Smooth muscle cell (in vitro differentiated cells): ENCODE results near the gene FLG2. TPM values are rescaled to one million over a fixed set of nuclear protein-coding genes. Genes with fewer than 3 reads are reported as not detected.
"Not testable (repeated sequence)": the region's sequence is repeated elsewhere in the genome, so short reads cannot be mapped to it uniquely, and the experiment has no call there.

Experiments
- DNase-seq: peaks from one replicate; lab custom pipeline; 2025; ENCODE audit not compliant: unreplicated experiment; lab: John Stamatoyannopoulos, UW
- H2AFZ ChIP-seq: fragments of 200-600 bp; sonication (generic); 2 replicates; pipeline ENCODE4 v1.6.0; 2016; ENCODE audit warnings: antibody characterized with exemption, low read depth, mild to moderate bottlenecking
- H3F3A ChIP-seq: fragments of 200-600 bp; sonication (generic); 2 replicates; pipeline ENCODE4 v1.6.0; 2017; ENCODE audit warnings: antibody characterized with exemption, low read depth
- H3K27ac ChIP-seq: fragments of 200-600 bp; sonication (generic); 2 replicates; pipeline ENCODE4 v1.5.1; 2016; ENCODE audit warnings: low read depth, mild to moderate bottlenecking
- H3K27me3 ChIP-seq: fragments of 200-600 bp; sonication (generic); 2 replicates; pipeline ENCODE4 v1.6.1; 2016; ENCODE audit warnings: low read depth, mild to moderate bottlenecking
- H3K36me3 ChIP-seq: fragments of 200-600 bp; sonication (generic); 2 replicates; pipeline ENCODE4 v1.5.1; 2016; ENCODE audit warnings: low read depth
- H3K4me1 ChIP-seq: fragments of 200-600 bp; sonication (generic); 2 replicates; pipeline ENCODE4 v1.5.1; 2016; ENCODE audit warnings: low read depth
- H3K4me2 ChIP-seq: fragments of 200-600 bp; sonication (generic); 2 replicates; pipeline ENCODE4 v1.6.0; 2016; ENCODE audit warnings: mild to moderate bottlenecking
- H3K4me3 ChIP-seq: fragments of 200-600 bp; sonication (generic); 2 replicates; pipeline ENCODE4 v1.5.1; 2016; ENCODE audit warnings: mild to moderate bottlenecking
- H3K79me2 ChIP-seq: fragments of 200-600 bp; sonication (generic); 2 replicates; pipeline ENCODE4 v1.6.0; 2016; ENCODE audit warnings: low read depth, mild to moderate bottlenecking
- H3K9ac ChIP-seq: fragments of 200-600 bp; sonication (generic); 2 replicates; pipeline ENCODE4 v1.6.0; 2016; ENCODE audit warnings: low read depth
- H3K9me3 ChIP-seq: fragments of 200-600 bp; sonication (generic); replicated peaks from 2 replicates; pipeline ENCODE4 v1.5.1; 2016; ENCODE audit warnings: low read depth
- H4K20me1 ChIP-seq: fragments of 200-600 bp; sonication (generic); 2 replicates; pipeline ENCODE4 v1.6.0; 2016; ENCODE audit warnings: low read depth
- CTCF ChIP-seq: fragments of 200-600 bp; sonication (generic); IDR thresholded peaks from 2 replicates; pipeline ENCODE4 v1.5.1; 2017; ENCODE audit warnings: borderline replicate concordance, mild to moderate bottlenecking, antibody characterized with exemption; ENCODE audit not compliant: insufficient read depth, poor library complexity, severe bottlenecking
- WGBS: methylation state at CpG from one replicate; pipeline ENCODE4 v1.1.7; 2016; ENCODE audit warnings: low lambda C conversion rate; 5-methylcytosine and 5-hydroxymethylcytosine counted together
- polyA plus RNA-seq: library from polyadenylated mRNA; unstranded; fragments of >200 nt; fragmentation: Nextera tagmentation; extraction: Ambion mirVana; gene quantifications from 2 replicates; pipeline ENCODE4 v1.2.1, GENCODE V29; 2016
- total RNA-seq: library from RNA; depleted of rRNA; stranded (reverse); fragments of >200 nt; gene quantifications from 2 replicates; pipeline ENCODE4 v1.2.3, GENCODE V29; 2014

Gene FLG2
- total and polyA plus RNA-seq, 2 experiments from 2014 or later, result not detected

GRCh38 chr1:152309955-152310354 lies 49.9 kb downstream of the FLG2 start:
- H3F3A ChIP-seq, result no peaks in the 10 kb centered on the region
- H4K20me1 ChIP-seq, result no peaks in the 10 kb centered on the region
- no peak overlapping the region for H3K27ac ChIP-seq
- H2AFZ ChIP-seq, result no peak overlapping the region
- no peak for DNase-seq
- H3K4me2 ChIP-seq, result no peak overlapping the region
- no peak overlapping the region for H3K4me3 ChIP-seq
- H3K27me3 ChIP-seq, result no peaks in the 10 kb centered on the region
- no peaks in the 10 kb centered on the region for H3K36me3 ChIP-seq
- no peak for TF ChIP-seq CTCF
- 85% methylated on average over 9 of the region's 9 CpGs for WGBS
- H3K9me3 ChIP-seq, result no peaks in the 10 kb centered on the region
- no peaks in the 10 kb centered on the region for H3K79me2 ChIP-seq
- H3K9ac ChIP-seq, result no peak overlapping the region
- H3K4me1 ChIP-seq, result no peaks in the 10 kb centered on the region

GRCh38 chr1:152309320-152309901 lies 50.4 kb downstream of the FLG2 start:
- not testable (repeated sequence) for H3K4me2 ChIP-seq, H4K20me1 ChIP-seq, H3K36me3 ChIP-seq, DNase-seq, H3K4me3 ChIP-seq, H2AFZ ChIP-seq, H3K9me3 ChIP-seq, H3K27ac ChIP-seq, H3K79me2 ChIP-seq, H3K27me3 ChIP-seq, H3K9ac ChIP-seq, H3F3A ChIP-seq, H3K4me1 ChIP-seq
- WGBS, result 77% methylated on average over 17 of the region's 17 CpGs

GRCh38 chr1:152308758-152309157 lies 51.0 kb downstream of the FLG2 start:
- H3F3A ChIP-seq, H3K79me2 ChIP-seq, H3K9me3 ChIP-seq, H3K9ac ChIP-seq, H3K36me3 ChIP-seq, H3K27ac ChIP-seq, H3K4me1 ChIP-seq, H3K4me3 ChIP-seq, H3K4me2 ChIP-seq, DNase-seq, H3K27me3 ChIP-seq, H4K20me1 ChIP-seq, H2AFZ ChIP-seq: not testable (repeated sequence)
- WGBS, result 80% methylated on average over 7 of the region's 7 CpGs

DNA sequence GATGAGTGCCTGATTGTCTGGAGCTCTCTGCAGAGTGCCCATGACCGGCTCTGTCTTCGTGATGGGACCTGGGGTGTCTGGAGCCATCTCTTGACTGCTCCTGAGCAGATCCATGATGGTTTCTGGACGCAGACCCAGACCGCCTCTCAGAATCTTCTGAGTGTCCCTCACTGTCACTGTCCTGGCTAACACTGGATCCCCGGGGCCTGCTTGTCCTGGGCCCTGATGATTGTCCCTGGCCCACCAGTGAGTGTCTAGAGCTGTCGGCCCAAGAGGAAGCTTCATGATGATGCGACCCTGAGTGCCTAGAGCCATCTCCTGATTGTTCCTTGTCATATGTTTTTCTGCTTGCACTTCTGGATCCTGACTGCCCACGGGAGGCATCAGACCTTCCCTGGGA lies 51.8 kb downstream of the FLG2 start:
- H3K36me3 ChIP-seq, H3K79me2 ChIP-seq, H3K4me3 ChIP-seq, H4K20me1 ChIP-seq, H3K9ac ChIP-seq, H3K27me3 ChIP-seq, H2AFZ ChIP-seq, H3F3A ChIP-seq, H3K9me3 ChIP-seq, DNase-seq, H3K27ac ChIP-seq, H3K4me2 ChIP-seq, H3K4me1 ChIP-seq: not testable (repeated sequence)
- WGBS, result 87% methylated on average over 8 of the region's 8 CpGs

DNA sequence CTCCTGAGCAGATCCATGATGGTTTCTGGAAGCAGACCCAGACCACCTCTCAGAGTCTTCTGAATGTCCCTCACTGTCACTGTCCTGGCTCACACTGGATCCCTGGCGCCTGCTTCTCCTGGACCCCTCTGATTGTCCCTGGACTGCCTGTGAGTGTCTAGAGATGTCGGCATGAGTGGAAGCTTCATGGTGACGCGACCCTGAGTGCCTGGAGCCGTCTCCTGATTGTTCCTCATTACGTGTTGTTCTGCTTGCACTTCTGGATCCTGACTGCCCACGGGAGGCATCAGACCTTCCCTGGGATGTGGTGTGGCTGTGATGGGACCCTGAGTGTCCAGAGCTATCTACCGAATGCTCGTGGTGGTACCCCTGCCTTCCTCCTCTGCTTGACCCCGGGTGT lies 53.7 kb downstream of the FLG2 start:
- not testable (repeated sequence) for H3K9ac ChIP-seq, H3K79me2 ChIP-seq, H3K9me3 ChIP-seq, H3K36me3 ChIP-seq, H3K27me3 ChIP-seq, H3K4me3 ChIP-seq, H3F3A ChIP-seq, H3K27ac ChIP-seq, H3K4me1 ChIP-seq, H4K20me1 ChIP-seq, DNase-seq, H2AFZ ChIP-seq, H3K4me2 ChIP-seq
- 85% methylated on average over 10 of the region's 10 CpGs for WGBS

- not testable (repeated sequence) for H3K9me3 ChIP-seq, H3K9ac ChIP-seq, H4K20me1 ChIP-seq, H3K79me2 ChIP-seq, H3K27ac ChIP-seq, H3K36me3 ChIP-seq, DNase-seq, H3K4me1 ChIP-seq, H3F3A ChIP-seq, H2AFZ ChIP-seq, H3K4me2 ChIP-seq, H3K4me3 ChIP-seq, H3K27me3 ChIP-seq
- WGBS, result 89% methylated on average over 12 of the region's 12 CpGs
These were observed 55.0 kb downstream of the FLG2 start for GRCh38 chr1:152304773-152305172.

DNA sequence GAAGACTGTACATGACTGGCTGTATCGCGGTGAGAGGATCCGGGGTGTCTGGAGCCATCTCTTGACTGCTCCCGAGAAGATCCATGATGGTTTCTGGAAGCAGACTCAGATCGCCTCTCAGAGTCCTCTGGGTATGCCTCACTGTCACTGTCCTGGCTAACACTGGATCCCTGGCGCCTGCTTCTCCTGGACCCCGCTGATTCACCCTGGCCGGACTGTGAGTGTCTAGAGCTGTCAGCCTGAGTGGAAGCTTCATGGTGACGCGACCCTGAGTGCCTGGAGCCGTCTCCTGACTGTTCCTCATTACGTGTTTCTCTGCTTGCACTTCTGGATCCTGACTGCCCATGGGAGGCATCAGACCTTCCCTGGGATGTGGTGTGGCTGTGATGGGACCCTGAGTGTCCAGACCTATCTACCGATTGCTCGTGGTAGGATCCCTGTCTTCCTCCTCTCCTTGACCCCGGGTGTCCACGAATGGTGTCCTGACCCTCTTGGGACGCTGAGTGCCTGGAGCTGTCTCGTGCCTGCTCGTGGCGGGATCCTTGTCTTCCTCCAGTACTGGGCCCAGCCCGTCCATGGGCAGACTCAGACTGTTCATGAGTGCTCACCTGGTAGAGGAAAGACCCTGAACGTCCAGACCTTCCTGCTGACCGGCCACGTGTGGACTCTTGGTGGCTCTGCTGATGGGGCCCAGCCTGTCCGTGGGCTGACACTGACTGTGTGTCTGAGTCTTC lies 56.5 kb downstream of the FLG2 start:
- not testable (repeated sequence) for H3K36me3 ChIP-seq, H3K27ac ChIP-seq, H3K4me2 ChIP-seq, H2AFZ ChIP-seq, H3K9ac ChIP-seq, DNase-seq, H3K4me3 ChIP-seq, H3K4me1 ChIP-seq, H3K79me2 ChIP-seq, H3K9me3 ChIP-seq, H3K27me3 ChIP-seq, H3F3A ChIP-seq, H4K20me1 ChIP-seq
- WGBS, result 81% methylated on average over 24 of the region's 25 CpGs
